HG03342 (cell line): ENCODE data around the gene CRELD1.

Experiments
- ATAC-seq: cut with Tn5 transposase; IDR thresholded peaks from one replicate; pipeline ENCODE4 v1.9.1; 2021; ENCODE audit warnings: mild to moderate bottlenecking, moderate library complexity; ENCODE audit not compliant: unreplicated experiment

Gene CRELD1

DNA sequence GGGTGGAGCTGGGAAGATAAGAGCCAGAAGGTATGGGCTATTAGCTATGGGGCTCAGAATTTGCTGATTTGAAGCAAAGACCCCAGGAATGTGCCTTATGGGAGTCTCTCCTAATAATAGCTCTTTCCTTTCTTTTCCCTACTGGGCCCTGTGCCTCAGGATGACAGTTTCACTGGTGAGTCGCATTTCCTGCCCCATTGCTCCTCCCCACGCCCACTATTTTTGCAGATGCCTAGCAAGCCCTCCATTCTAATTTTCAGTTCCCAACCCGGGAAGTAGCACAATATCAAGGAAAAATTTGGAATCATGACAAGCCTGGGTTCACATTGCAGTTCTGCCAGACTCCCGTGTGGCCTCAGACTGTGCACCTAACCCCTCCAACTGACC lies 30.4 kb upstream of the CRELD1 start:
- no peak for ATAC-seq

DNA sequence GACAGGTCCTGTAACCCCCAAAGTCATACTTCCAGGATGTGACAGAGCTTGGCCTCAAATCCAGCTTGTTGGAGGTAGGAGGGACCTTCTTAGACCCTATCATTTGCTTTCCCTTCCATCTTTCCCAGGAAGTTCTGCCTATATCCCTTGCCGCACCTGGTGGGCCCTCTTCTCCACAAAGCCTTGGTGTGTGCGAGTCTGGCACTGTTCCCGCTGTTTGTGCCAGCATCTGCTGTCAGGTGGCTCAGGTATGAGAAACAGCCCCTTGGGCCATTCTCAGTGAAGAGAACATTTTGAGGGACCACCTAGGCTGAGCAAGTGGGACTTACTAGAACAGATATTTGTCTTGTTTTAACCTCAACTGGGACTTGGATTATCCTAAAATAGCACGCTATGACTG lies 29.7 kb upstream of the CRELD1 start:
- no peak for ATAC-seq

DNA sequence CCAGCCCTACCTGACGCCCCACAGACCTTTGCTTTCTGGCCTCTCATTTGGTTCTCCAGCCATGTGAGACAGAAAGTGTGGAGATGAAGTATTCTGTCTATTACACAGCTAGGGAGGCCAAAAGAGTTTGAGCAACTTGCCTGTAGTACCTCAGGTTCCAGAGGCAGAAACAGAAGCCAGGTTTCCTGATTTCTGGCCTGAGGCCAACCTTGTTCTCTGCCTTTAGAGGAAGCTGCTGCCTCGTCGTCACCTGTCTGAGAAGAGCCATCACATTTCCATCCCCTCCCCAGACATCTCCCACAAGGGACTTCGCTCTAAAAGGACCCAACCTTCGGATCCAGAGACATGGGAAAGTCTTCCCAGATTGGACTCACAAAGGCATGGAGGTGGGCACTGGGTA lies 27.2 kb upstream of the CRELD1 start:
- no peak for ATAC-seq

DNA sequence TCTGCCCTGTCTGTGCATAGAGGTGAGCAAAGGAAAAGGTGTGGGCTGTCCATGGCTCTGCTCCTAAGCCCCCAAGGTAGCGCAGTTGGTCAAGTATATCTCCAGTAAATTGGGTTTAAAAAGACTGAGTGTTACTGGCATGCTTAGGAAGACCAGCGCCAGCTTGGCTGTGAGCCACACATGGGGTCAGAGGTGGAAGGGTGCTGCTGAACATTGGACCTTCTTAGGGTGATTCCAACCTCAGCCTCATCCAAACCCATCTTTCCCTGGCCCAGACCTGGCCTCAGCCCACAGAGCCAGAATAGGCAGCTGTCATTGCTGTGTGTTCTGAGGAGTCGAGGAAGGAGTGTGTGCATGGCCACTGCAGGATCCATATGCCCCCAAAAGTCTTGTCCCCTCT lies 25.3 kb upstream of the CRELD1 start:
- ATAC-seq, result no peak

DNA sequence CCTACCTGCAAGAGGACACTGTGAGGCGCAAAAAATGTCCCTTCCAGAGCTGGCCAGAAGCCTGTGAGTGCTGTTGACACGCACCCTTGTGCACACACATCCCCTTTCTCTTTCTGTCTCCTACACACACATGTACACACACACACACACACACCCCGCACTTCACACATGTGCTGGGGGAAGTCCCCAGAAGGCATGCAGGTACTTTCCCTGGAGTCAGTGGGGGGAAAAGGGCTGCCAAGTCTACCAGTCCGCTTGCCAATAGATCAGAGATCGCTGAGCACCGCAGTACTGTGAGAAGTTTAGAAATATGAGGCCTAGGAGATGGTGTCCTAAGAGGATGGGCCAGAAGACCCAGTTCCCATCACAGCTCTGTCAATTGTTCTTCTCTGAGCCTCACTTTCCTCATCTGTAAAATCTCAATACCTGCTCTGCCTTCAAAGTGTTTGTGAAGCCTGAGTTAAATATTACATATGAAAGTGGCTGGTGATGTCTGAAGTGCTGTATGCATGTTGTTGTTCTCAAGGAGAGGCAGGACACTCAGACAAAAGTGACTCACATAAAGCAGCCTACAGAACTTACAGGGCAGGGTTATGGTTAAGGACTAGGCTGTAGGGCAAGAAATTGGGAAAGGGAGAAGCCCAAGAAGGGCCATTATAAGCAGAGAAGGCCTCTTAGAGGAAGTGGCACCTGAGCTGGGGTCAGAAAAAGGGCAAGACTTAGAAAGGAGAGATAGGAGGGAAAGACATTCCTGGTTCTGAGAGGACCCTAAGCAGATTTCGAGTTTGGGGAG lies 24.2 kb upstream of the CRELD1 start:
- ATAC-seq, result no peak

DNA sequence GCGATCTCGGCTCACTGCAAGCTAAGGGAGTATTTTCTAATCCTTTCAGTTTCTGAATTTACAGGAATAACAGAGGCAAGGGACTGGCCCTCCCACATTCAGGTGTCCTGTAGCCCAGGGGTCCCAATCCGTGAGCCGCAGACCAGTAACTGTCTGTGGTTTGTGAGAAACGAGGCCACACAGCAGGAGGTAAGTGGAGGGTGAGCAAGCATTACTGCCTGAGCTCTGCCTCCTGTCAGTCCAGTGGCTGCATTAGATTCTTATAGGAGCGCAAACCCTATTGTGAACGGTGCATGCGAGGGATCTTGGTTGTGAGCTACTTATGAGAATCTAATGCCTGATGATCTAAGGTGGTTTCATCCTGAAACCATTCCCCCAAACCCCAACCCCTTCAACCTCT lies 21.8 kb upstream of the CRELD1 start:
- ATAC-seq, result no peak

DNA sequence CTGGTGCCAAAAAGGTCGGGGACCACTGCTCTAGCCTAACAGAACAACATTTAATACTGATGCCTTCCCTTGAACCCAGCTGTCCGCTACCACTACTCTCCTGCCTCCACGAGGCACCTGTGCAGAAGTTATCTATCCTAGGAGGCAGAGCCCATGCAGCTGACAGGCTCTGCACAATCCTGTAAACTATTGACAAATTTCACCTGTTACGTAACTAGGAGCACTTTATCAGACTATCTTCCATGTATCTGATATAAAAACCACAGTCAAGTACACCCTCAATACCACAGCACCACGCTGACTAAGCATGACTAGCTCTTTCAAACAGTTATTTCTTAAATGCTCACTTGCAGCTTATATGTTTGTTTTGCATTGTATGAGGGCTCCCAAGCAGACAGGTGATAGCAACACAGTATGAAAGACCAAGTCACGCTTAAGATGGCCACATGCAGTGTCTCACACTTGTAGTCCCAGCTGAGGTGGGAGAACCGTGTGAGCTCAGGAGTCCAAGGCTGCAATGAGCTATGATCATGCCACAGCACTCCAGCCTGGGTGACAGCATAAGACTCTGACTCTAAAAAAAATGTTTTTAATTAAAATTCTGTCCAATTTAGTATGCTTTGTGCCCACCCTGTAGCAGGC lies 21.2 kb upstream of the CRELD1 start:
- ATAC-seq, result no peak

DNA sequence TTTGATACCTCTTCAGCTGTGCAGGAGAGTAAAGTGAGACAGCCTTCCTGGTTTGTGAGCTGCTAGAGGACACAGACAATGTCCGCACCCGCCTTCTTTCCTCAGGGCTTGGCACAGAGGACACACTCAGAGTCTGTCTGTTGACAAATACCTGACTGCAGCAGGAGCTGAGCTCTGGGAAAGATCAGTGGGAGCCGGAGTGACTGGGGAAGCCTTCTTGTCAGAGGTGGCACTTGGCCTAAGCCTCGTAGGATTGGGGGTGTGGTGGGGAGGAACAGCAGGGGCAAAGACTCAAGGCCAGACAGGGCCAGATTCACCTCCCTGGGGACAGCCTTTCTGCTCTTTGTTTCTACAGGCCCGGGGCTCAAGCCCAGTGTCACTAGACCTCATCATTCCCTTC lies 20.0 kb upstream of the CRELD1 start:
- no peak for ATAC-seq

DNA sequence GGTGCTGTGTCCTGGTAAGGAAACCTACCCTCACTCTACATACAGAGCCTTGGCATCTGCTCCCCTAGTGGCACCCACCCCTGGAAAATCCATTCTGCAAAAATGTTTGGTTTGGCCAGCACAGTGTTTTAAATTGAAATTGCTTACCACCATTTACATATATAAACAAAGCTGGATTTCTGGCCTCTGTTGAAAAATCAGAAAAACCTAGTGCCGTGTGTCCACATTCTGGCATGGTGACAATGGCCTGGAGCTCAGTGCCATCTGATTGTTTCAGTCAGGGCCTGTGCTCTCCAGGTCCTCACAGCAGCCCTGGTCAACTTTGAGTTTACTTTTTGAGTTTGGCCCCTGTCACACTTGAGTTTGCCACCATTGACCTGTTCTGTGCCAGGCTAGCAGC lies 19.6 kb upstream of the CRELD1 start:
- ATAC-seq, result no peak

DNA sequence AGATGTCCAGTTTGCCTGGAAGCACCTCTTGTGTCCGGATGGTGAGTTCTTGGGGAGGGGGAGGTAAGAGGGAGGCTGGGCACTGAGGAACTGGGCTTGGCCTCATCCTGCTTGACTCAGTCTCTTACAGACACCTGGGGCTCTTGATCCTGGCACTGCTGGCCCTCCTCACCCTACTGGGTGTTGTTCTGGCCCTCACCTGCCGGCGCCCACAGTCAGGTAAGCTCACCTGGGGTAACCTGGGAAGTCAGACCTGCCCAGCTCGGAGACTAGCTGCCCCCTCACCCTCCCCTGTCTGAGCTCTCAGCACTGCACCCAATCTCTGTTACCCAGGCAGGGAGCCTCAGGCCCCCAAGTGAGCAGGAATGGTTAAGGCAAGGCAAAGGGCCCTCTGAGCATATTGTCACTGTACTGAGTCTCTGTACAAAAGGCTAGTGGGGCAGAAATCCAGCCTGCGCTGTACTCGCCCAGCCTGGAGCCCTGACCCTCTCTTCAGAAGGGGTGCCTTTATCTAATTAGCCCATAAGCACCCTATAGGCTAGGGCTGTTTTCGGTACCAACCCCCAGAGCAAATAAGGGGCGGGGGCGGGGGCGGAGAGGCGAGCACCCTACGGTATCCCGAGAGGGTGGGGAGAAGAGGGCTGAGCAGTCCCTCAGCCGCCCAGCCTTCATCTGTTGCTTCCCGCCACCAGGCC lies 18.9 kb upstream of the CRELD1 start:
- ATAC-seq, result no peak

DNA sequence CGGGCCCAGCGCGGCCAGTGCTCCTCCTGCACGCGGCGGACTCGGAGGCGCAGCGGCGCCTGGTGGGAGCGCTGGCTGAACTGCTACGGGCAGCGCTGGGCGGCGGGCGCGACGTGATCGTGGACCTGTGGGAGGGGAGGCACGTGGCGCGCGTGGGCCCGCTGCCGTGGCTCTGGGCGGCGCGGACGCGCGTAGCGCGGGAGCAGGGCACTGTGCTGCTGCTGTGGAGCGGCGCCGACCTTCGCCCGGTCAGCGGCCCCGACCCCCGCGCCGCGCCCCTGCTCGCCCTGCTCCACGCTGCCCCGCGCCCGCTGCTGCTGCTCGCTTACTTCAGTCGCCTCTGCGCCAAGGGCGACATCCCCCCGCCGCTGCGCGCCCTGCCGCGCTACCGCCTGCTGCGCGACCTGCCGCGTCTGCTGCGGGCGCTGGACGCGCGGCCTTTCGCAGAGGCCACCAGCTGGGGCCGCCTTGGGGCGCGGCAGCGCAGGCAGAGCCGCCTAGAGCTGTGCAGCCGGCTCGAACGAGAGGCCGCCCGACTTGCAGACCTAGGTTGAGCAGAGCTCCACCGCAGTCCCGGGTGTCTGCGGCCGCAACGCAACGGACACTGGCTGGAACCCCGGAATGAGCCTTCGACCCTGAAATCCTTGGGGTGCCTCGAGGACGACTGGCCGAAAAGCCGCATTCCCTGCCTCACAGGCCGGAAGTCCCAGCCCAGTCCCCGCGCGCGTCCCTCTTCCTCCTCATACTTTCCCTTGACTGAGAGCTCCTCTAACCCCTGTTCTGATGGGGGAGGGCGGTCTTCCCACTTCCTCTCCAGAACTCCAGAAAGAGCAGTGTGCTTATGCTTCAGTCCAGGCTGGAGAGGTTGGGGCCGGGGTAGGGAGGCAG lies 18.1 kb upstream of the CRELD1 start:
- no peak for ATAC-seq

DNA sequence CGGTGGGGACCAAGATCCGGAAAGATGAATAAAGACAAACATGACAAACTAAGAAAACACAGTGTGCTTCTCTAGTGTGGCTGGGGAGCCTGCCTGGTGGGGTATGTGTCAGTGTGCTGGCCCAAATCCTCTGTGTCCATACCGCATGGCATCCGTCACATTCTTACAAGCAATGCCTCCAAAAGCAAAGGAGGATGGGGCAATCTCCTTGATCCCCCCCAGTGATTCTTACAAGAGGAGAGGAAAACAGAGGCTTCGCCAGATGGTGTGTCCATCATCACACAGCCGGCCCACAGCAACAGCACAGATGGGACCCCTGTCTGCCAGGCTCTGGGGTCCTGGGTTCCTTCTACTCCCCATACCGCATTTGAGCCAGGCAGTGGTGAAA lies 17.3 kb upstream of the CRELD1 start:
- no peak for ATAC-seq

DNA sequence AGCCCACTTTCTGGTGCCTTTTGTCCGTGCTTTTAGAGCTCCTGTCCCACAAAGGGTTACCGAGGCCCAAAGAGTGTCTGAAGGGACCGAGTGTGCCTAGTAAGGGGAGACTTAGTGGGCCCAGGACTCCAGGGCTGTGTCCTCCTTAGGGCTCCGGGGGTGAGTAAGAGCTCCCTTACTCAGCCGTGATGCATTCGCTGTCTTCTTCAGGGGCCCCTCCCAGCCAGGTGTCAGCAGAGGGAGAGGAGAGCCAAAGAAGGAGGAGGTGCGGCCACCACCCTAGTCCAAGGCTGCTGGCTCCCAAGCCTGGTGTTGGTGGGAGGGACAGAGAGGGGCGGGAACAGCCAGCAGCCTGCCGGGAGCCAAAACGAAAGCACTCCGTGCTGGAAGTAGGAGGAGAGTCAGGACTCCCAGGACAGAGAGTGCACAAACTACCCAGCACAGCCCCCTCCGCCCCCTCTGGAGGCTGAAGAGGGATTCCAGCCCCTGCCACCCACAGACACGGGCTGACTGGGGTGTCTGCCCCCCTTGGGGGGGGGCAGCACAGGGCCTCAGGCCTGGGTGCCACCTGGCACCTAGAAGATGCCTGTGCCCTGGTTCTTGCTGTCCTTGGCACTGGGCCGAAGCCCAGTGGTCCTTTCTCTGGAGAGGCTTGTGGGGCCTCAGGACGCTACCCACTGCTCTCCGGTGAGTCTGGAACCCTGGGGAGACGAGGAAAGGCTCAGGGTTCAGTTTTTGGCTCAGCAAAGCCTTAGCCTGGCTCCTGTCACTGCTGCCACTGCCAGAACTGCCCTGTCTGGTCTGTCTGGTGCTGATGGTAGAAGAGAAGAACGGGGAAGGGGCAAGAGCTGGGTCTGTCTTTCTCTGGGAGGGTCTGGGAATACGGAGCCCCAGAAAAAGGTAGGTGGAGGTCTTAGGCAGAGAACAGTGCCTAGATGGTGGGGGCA lies 16.6 kb upstream of the CRELD1 start, which contains the start of gene IL17RC:
Gene IL17RC, plus strand, starts transcription at position 365 of the 947 bp plus-strand sequence. Its CDS starts 218 bp downstream, at position 583.
- no peak for ATAC-seq

DNA sequence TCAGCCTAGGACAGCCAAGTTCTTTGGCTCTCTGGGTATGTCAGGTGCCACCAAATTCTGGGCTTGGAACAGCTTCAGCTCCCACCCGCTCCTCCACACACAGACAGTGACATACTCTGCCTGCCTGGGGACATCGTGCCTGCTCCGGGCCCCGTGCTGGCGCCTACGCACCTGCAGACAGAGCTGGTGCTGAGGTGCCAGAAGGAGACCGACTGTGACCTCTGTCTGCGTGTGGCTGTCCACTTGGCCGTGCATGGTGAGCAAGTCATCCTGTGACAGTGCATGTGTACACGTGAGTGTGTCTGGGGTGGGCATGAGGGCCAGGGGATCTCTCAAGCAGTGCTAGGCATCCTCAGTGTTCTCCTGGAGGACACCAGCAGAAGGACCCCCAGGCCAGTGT lies 15.8 kb upstream of the CRELD1 start:
- ATAC-seq, result no peak

DNA sequence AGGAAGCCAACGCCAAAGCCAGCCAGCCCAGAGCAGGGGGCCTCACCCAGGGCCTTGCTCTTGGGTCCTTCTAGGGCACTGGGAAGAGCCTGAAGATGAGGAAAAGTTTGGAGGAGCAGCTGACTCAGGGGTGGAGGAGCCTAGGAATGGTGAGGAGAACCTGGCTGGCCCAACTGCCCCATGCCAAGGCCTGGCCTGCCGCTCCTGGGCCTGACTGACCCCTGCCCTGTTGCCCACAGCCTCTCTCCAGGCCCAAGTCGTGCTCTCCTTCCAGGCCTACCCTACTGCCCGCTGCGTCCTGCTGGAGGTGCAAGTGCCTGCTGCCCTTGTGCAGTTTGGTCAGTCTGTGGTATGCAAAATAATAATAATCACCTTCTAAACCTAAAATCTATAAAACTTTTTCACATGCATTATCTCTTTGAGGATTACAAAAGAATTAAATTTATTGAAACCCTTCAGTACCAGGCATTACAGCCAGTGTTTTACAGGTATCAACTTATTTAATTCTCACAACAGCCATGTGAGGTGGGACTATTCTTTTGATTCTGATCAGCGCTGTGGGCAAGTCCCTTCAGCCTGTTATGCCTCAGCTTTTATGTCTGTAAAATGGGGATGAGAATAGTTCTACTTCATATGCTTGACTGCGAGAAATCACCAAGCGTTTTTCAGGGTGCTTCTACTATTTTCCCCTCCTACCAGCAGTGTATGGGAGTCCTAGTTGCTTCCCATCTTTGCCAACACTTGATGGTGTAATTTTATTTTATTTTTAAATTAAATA lies 15.2 kb upstream of the CRELD1 start:
- ATAC-seq, result no peak

DNA sequence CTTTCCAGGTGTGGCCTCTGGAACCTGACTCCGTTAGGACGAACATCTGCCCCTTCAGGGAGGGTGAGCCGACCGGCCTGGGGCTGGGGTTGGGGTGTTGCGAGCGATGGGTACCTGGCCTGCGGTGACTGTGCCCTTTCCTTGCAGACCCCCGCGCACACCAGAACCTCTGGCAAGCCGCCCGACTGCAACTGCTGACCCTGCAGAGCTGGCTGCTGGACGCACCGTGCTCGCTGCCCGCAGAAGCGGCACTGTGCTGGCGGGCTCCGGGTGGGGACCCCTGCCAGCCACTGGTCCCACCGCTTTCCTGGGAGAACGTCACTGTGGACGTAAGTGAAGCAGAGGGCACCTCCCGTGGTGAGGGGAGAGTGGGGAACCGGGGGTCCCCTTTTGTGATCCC lies 5.5 kb upstream of the CRELD1 start:
- ATAC-seq, result no peak

DNA sequence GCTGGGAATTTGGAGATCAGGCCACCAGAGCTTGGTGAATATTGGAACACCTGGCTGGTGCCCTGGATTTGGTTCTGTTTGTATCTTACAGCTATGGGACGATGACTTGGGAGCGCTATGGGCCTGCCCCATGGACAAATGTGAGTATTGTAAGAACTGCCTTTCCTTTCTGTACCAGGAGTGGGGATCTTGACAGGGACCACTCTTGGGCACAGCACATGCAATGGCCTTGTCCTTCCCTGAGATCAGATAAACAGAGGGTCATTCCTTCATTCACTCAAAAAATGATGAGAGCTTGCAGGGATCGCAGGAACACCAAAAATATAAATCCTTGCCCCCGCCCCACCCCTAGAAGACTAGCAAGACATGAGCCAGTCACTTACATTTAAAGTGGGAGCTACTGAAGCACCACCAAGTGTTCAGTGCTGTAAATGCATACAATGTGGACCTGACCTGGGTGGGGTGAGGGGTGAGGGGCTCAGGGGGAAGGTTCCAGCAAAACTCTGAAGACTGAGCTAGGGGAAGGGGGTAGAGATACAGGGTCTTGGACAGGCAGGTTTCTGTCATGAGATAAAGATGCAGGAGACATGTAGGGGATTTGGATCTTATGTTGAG lies 2.7 kb upstream of the CRELD1 start:
- no peak for ATAC-seq

DNA sequence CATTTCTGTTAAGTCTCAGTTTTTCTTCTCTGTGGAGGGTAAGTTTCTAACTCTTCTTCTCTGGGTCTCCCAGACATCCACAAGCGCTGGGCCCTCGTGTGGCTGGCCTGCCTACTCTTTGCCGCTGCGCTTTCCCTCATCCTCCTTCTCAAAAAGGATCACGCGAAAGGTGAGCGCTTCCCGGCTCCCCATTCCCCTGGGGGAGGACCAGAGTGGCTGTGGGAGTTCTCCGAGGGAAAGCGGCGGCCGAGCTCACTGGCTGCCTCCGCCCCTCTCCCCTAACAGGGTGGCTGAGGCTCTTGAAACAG lies 1.1 kb upstream of the CRELD1 start:
- no peak for ATAC-seq
